GM12878 (cell line): ENCODE measurements around the gene INSRR. TPM values are rescaled to one million over a fixed set of nuclear protein-coding genes. Genes with fewer than 3 reads are reported as not detected.

Experiments used
- ATAC-seq: fragments of 200-7000 bp; cut with Tn5 transposase; 3 replicates; pipeline ENCODE4 v1.9.1; 2020; ENCODE audit warnings: mild to moderate bottlenecking, moderate library complexity
- BruUV-seq: library from RNA; stranded (reverse); fragments of 400-500 nt; replicated peaks from 2 replicates; lab custom pipeline; 2021; lab: Mats Ljungman, UMichigan
- CTCF ChIA-PET: fragments of 300-600 bp; sonication (Branson Sonifier 250); formaldehyde crosslinking; extraction: SDS; loops from one replicate; lab custom pipeline; 2021; ENCODE audit warnings: inconsistent platforms; lab: Yijun Ruan, JAX
- POLR2A ChIA-PET: fragments of 350-600 bp; formaldehyde crosslinking; extraction: SDS; loops from one replicate; lab custom pipeline; 2021; ENCODE audit warnings: inconsistent platforms; lab: Charles Lee
- RAD21 ChIA-PET: fragments of 300-600 bp; sonication (Branson Sonifier 250); formaldehyde crosslinking; loops from one replicate; lab custom pipeline; 2023; ENCODE audit warnings: antibody characterized with exemption; ENCODE audit not compliant: unreplicated experiment; lab: Charles Lee
- SMC1A ChIA-PET: fragments of 300-600 bp; sonication (Branson Sonifier 250); formaldehyde crosslinking; loops from one replicate; lab custom pipeline; 2023; ENCODE audit not compliant: unreplicated experiment, uncharacterized antibody; lab: Charles Lee
- DNase-seq: peaks from one replicate; pipeline ENCODE4 v3.0.0-alpha.2; 2011; ENCODE audit warnings: low read depth, low spot score
- FAIRE-seq: peaks from 3 replicates; lab custom pipeline; 2011; peaks lifted over from hg19 to GRCh38; lab: Jason Lieb, UNC
- H2AFZ ChIP-seq: 2 replicates; pipeline ENCODE4 v1.6.0; 2011; ENCODE audit warnings: low read depth, low read length, control low read depth; ENCODE audit not compliant: control insufficient read depth
- H3K27ac ChIP-seq: 2 replicates; pipeline ENCODE4 v1.5.1; 2011; ENCODE audit warnings: control low read depth; ENCODE audit not compliant: control insufficient read depth, insufficient read depth
- H3K27me3 ChIP-seq, 2 experiments: replicated peaks in 1 of 2; 2 replicates each; pipeline versions ENCODE4 v1.6.0 to v1.6.1; 2011; ENCODE audit warnings: low read length in 1 of 2; ENCODE audit not compliant: control insufficient read depth in 2 of 2, insufficient read depth in 2 of 2
- H3K36me3 ChIP-seq, 2 experiments: 2 replicates each; pipeline ENCODE4 v1.5.1; 2011; ENCODE audit warnings: low read length in 1 of 2; ENCODE audit not compliant: control insufficient read depth in 2 of 2, insufficient read depth in 2 of 2
- H3K4me1 ChIP-seq: 2 replicates; pipeline ENCODE4 v1.6.1; 2011; ENCODE audit warnings: mild to moderate bottlenecking, low read length, moderate library complexity, mixed read lengths; ENCODE audit not compliant: control insufficient read depth, insufficient read depth
- H3K4me2 ChIP-seq: 2 replicates; pipeline ENCODE4 v1.6.0; 2011; ENCODE audit warnings: control low read depth; ENCODE audit not compliant: control insufficient read depth, insufficient read depth
- H3K4me3 ChIP-seq: fragments of 200-600 bp; sonication (generic); 2 replicates; pipeline ENCODE4 v1.5.1; 2016
- H3K79me2 ChIP-seq: 2 replicates; pipeline ENCODE4 v1.6.0; 2011; ENCODE audit warnings: low read length; ENCODE audit not compliant: control insufficient read depth, insufficient read depth
- H3K9ac ChIP-seq: 2 replicates; pipeline ENCODE4 v1.8.0; 2011; ENCODE audit warnings: low read length, control low read depth, mixed read lengths; ENCODE audit not compliant: control insufficient read depth, insufficient read depth
- H3K9me3 ChIP-seq: replicated peaks from 3 replicates; pipeline ENCODE4 v1.5.1; 2011; ENCODE audit warnings: mild to moderate bottlenecking, low read length; ENCODE audit not compliant: control insufficient read depth, insufficient read depth
- H4K20me1 ChIP-seq: 2 replicates; pipeline ENCODE4 v1.6.0; 2011; ENCODE audit not compliant: control insufficient read depth, insufficient read depth
- CUX1 ChIP-seq: IDR thresholded peaks from 2 replicates; pipeline ENCODE4 v1.6.1; 2012; ENCODE audit warnings: improper control_type of control experiment, low read depth, low read length; ENCODE audit not compliant: insufficient replicate concordance
- HSF1 ChIP-seq: fragments of 150-350 bp; IDR thresholded peaks from 2 replicates; pipeline ENCODE4 v1.6.1; 2014; ENCODE audit warnings: mild to moderate bottlenecking, low read depth, low read length
- JUND ChIP-seq: IDR thresholded peaks from 2 replicates; pipeline ENCODE4 v1.6.1; 2012; ENCODE audit warnings: low read depth, mild to moderate bottlenecking, low read length, improper control_type of control experiment, moderate library complexity
- SREBF1 ChIP-seq: IDR thresholded peaks from 2 replicates; pipeline ENCODE4 v1.6.1; 2012; ENCODE audit warnings: mild to moderate bottlenecking, low read length
- SRF ChIP-seq, 2 experiments: IDR thresholded peaks; 2 replicates each; pipeline ENCODE4 v1.6.1; 2011; ENCODE audit warnings: low read depth in 2 of 2, low read length in 2 of 2, mild to moderate bottlenecking in 1 of 2, moderate library complexity in 1 of 2
- STAT1 ChIP-seq: fragments of 450-650 bp; conservative IDR thresholded peaks from 2 replicates; pipeline ENCODE4 v1.6.1; 2014; ENCODE audit warnings: antibody characterized with exemption, mild to moderate bottlenecking
- SUPT20H ChIP-seq: IDR thresholded peaks from 2 replicates; pipeline ENCODE4 v1.6.1; 2011; ENCODE audit warnings: low read depth, mild to moderate bottlenecking, low read length, moderate library complexity, borderline replicate concordance; ENCODE audit not compliant: control insufficient read depth
- USF2 ChIP-seq: IDR thresholded peaks from 2 replicates; pipeline ENCODE4 v1.6.1; 2011; ENCODE audit warnings: low read depth, low read length, improper control_type of control experiment, borderline replicate concordance
- ZBTB40 ChIP-seq: fragments of 450-650 bp; IDR thresholded peaks from 2 replicates; pipeline ENCODE4 v1.6.1; 2016; ENCODE audit warnings: mild to moderate bottlenecking, moderate library complexity, borderline replicate concordance
- WGBS: methylation state at CpG from one replicate; pipeline ENCODE4 v1.1.6; 2016; ENCODE audit warnings: low lambda C conversion rate; ENCODE audit not compliant: insufficient replicate concordance, insufficient coverage; ENCODE audit errors: missing lambda C conversion rate; 5-methylcytosine and 5-hydroxymethylcytosine counted together
- in situ Hi-C: fragments of 300-500 bp; cut with MboI; formaldehyde crosslinking; loops from 9 replicates; pipeline ENCODE4 v1.14.3; 2018; ENCODE audit warnings: mixed read lengths
- intact Hi-C: fragments of 100-400 bp; cut with micrococcal nuclease; formaldehyde crosslinking; loops from one replicate; pipeline ENCODE4 v1.14.2; 2022; ENCODE audit not compliant: unreplicated experiment
- polyA plus RNA-seq, 11 experiments: library from polyadenylated mRNA; depleted of rRNA in 4 of 11; unstranded in 6 of 11; stranded (reverse) in 5 of 11; fragments of >200 nt; fragmentation: Nextera tagmentation in 4 of 11; fragmentation: Illumina TruSeq in 1 of 11; extraction: Ambion mirVana in 4 of 11; extraction: Trizol in 1 of 11; gene quantifications; 1 replicate in 1 of 11; 2 replicates in 10 of 11; pipeline versions ENCODE4 v1.2.1 to v1.2.3, GENCODE V29; 2011 to 2016; ENCODE audit warnings: inconsistent platforms in 2 of 11, missing spikeins in 2 of 11, low read depth in 1 of 11
- total RNA-seq, 4 experiments: library from RNA; depleted of rRNA in 3 of 4; stranded (reverse); fragments of >200 nt in 3 of 4; fragmentation: Illumina TruSeq in 1 of 4; extraction: Trizol in 1 of 4; gene quantifications; 2 replicates each; pipeline versions ENCODE4 v1.2.1 to v1.2.3, GENCODE V29; 2013 to 2021

INSRR gene
- total and polyA plus RNA-seq, 10 of the 15 experiments (the other 5 are each of a cell fraction or from before 2014, with no cell fraction given), result 0.01 TPM; not detected in 9

GRCh38 chr1:156823210-156823790 is 35.6 kb downstream of the INSRR start (continued):
- no peak for TF ChIP-seq HSF1
- TF ChIP-seq JUND, result no peak
- no peak for TF ChIP-seq USF2
- TF ChIP-seq SRF (IDR thresholded peaks at IDR 0.05; ENCODE audit: low read depth in 2 of 2, low read length in 2 of 2), result no peak

DNA sequence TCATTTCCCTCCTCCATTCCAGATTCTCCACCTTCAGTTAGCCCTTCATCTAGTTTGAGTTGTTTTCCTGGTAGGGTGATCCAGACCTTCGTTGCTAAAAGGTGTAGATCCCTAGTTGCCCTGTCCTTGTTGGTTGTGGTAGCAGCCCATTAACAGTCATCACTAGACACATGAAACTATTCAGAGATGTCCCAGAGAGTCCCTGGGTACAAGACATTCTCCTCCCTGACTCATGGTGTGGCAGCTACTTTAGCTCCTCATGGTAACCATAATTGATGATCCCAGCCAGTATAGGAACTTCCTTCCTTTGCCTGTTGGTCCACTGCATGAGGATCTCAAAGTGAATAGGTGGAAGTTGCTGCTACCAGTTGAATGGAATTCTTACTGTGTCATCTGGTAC is 36.2 kb downstream of the INSRR start:
- H3K9me3 ChIP-seq, result no peaks in the 10 kb centered on the region
- SMC1A ChIA-PET, result interaction anchor here (0.6 to 2.2 kb wide), 6 partner anchors 11 to 302 kb away, joined by 3 to 8 read pairs (median 3); no protein-coding TSS in a partner anchor
- in situ Hi-C loops, result no loop called here
- POLR2A ChIA-PET, result interaction anchor here (0.6 kb wide), 3 partner anchors 50 to 1847 kb away, joined by 3 to 5 read pairs (median 4); no protein-coding TSS in a partner anchor
- no peak for FAIRE-seq
- no TSS peak for BruUV-seq
- RAD21 ChIA-PET, result interaction anchor here (1.3 to 1.4 kb wide), 2 partner anchors 97 to 252 kb away, joined by 3 to 4 read pairs; no protein-coding TSS in a partner anchor
- no peak for DNase-seq
- CTCF ChIA-PET, result interaction anchor here (0.6 to 3.6 kb wide), 8 partner anchors 10 to 47 kb away, joined by 3 to 14 read pairs (median 6); partner anchors contain the start of gene NTRK1
- H2AFZ ChIP-seq, result no peak overlapping the region
- H3K27ac ChIP-seq, result no peak overlapping the region
- WGBS, result 0% methylated on average over 1 of the region's 1 CpG
- no peaks in the 10 kb centered on the region for H4K20me1 ChIP-seq
- no peaks in the 10 kb centered on the region for H3K4me1 ChIP-seq
- no peak for ATAC-seq
- H3K4me3 ChIP-seq, result no peak overlapping the region
- H3K9ac ChIP-seq, result no peak overlapping the region
- no peak overlapping the region for H3K4me2 ChIP-seq
- H3K36me3 ChIP-seq, result no peaks in the 10 kb centered on the region
- intact Hi-C loops, result no loop called here
- no peaks in the 10 kb centered on the region for H3K79me2 ChIP-seq
- H3K27me3 ChIP-seq, result no peaks in the 10 kb centered on the region
- TF ChIP-seq ZBTB40 (no peak), SREBF1 (no peak), STAT1 (no peak), CUX1 (no peak), SUPT20H (no peak)
